Central memory CD8-positive, alpha-beta T cell (primary cell): ENCODE data around the gene TBXAS1.

ENCODE experiments used
- ATAC-seq: fragments of 150-1000 bp; cut with Tn5 transposase; replicated peaks from 2 replicates; pipeline ENCODE4 v1.10.0; 2022; ENCODE audit warnings: mild to moderate bottlenecking, moderate FRiP score, moderate number of reproducible peaks; ENCODE audit not compliant: poor library complexity, severe bottlenecking; ENCODE audit errors: extremely low read depth
- DNase-seq, 2 donors: peaks; one replicate each; pipeline ENCODE4 v3.0.0; 2021; ENCODE audit warnings: low spot score in 2 of 2
- H3K27ac Mint-ChIP-seq: one replicate; pipeline ENCODE4 v1.8.0; 2022; ENCODE audit warnings: low read depth, mild to moderate bottlenecking, moderate library complexity, mixed read lengths
- H3K27me3 Mint-ChIP-seq: one replicate; pipeline ENCODE4 v1.8.0; 2022; ENCODE audit warnings: mixed read lengths
- H3K36me3 Mint-ChIP-seq: one replicate; pipeline ENCODE4 v1.8.0; 2022; ENCODE audit warnings: mild to moderate bottlenecking, moderate library complexity, mixed read lengths; ENCODE audit not compliant: insufficient read depth
- H3K4me1 Mint-ChIP-seq: one replicate; pipeline ENCODE4 v1.8.0; 2022; ENCODE audit warnings: mixed read lengths
- H3K4me3 Mint-ChIP-seq: one replicate; pipeline ENCODE4 v1.8.0; 2022; ENCODE audit warnings: mild to moderate bottlenecking, moderate library complexity, mixed read lengths
- H3K9me3 Mint-ChIP-seq: one replicate; pipeline ENCODE4 v1.8.0; 2022; ENCODE audit warnings: mixed read lengths

Gene TBXAS1

DNA sequence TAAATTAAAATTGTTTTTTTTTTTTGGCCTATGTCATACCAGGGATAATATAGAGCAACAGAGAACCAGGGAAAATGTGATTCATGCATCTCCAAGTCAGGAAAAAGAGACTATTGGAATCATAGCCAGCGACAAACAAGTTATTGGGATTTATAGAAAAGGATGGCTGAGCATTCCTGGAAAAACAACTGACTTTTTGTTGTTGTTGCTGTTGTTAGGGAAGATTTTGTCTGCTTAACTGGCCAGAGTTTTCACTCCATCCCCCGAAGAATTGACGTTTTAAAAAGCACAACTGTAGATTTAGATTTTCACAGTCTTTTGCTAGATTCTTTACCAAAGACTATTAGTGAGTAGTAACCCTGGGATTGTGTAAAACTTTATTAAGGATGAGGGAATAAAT lies 112.4 kb downstream of the TBXAS1 start:
- ATAC-seq = no peak
- Mint-ChIP-seq H3K4me1 (no peaks in the 10 kb centered on the region), H3K4me3 (no peak overlapping the region), H3K27ac (no peak overlapping the region), H3K27me3 (peaks cover 59% of the 10 kb centered on the region), H3K36me3 (peaks cover 3% of the 10 kb centered on the region), H3K9me3 (peaks cover 10% of the 10 kb centered on the region)
- no peak for DNase-seq

DNA sequence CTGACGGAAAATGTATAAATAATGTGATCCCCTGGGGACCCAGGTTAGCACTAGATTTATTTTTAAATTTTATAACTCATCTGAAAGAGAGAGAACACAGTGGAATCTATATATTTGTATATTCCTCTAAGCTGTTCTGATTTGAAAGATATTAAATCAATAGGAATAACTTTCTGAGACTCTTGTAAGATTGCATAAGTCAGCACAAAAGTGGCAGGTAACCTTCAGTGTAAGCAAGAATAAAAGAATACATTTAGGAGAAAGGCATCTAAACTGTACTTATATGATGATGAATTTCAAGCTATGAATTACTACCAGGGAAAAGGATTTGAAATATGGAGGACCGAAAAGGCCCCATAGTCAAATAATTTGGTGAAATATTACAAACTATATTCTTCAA lies 112.8 kb downstream of the TBXAS1 start:
- ATAC-seq = no peak
- H3K27ac Mint-ChIP-seq = no peak overlapping the region
- no peak overlapping the region for H3K4me3 Mint-ChIP-seq
- H3K36me3 Mint-ChIP-seq = peaks cover 3% of the 10 kb centered on the region
- no peak for DNase-seq
- peaks cover 55% of the 10 kb centered on the region for H3K27me3 Mint-ChIP-seq
- H3K9me3 Mint-ChIP-seq = peaks cover 10% of the 10 kb centered on the region
- H3K4me1 Mint-ChIP-seq = no peaks in the 10 kb centered on the region

DNA sequence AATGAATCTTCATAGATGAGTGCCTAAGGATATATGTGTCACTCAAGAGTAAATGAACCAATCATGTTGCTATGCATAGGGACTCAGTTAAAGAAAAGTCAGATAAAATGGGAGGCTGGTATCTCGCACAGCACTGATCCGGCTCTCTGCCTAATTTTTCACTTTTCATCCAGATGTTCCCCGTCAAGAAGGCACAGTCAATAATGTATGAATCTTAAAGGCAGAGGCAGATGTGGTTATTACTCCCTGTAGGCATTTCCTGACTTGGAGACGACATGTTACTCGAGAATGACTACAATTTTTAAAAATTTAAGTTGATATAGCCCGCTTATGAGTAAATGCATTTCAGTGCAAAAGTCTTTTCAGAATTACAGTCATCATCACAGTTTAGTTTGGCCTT lies 113.6 kb downstream of the TBXAS1 start:
- Mint-ChIP-seq H3K9me3 (peaks cover 14% of the 10 kb centered on the region), H3K36me3 (peaks cover 3% of the 10 kb centered on the region), H3K4me3 (no peak overlapping the region), H3K27ac (no peak overlapping the region), H3K27me3 (peaks cover 54% of the 10 kb centered on the region), H3K4me1 (no peaks in the 10 kb centered on the region)
- ATAC-seq (no peak), DNase-seq (no peak)

DNA sequence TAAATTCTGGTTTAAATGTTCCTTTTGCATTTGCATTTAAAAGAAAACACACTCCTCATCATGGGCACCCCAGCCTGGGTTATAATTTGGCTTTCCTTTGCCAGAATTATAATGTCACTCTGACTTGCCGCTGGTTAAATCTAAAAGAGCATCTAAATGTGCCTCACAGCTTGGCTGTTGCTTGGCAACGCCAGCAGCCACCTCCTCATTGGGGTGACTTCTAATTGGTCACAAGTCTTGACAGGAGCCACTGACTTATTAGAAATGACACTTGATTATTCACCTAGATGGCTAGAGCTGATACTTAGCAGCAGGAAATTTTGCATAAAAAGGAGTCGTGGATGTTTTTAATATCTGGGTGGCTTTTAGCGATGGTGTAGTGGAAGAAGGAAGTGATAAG lies 114.3 kb downstream of the TBXAS1 start:
- Mint-ChIP-seq H3K4me1 (no peaks in the 10 kb centered on the region), H3K36me3 (peaks cover 3% of the 10 kb centered on the region), H3K4me3 (no peak overlapping the region), H3K27me3 (peaks cover 54% of the 10 kb centered on the region), H3K27ac (no peak overlapping the region), H3K9me3 (peaks cover 14% of the 10 kb centered on the region)
- DNase-seq (no peak), ATAC-seq (no peak)

DNA sequence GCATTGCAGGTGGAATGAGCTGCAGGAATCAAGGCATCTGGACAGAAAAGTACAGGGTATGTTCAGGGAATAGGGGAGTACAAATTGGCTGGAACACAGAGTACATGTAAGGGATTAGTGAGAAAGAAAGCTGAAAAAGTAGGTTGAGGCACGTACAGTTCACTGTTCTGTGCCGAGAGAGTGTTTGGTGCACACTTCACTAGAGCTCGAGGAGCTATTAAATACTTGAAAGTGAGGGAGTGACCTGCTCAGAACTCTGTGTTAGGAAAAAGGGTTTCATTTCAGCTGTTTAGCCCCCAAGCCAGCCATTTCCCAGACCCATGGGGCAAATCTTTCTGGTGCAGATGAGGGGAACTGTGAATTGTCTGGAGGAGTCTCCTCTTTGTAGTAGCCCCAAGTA lies 115.2 kb downstream of the TBXAS1 start:
- H3K9me3 Mint-ChIP-seq = peaks cover 14% of the 10 kb centered on the region
- H3K4me1 Mint-ChIP-seq = no peaks in the 10 kb centered on the region
- no peak for DNase-seq
- H3K4me3 Mint-ChIP-seq = no peak overlapping the region
- no peak overlapping the region for H3K27ac Mint-ChIP-seq
- no peak for ATAC-seq
- peaks cover 3% of the 10 kb centered on the region for H3K36me3 Mint-ChIP-seq
- peaks cover 54% of the 10 kb centered on the region for H3K27me3 Mint-ChIP-seq

DNA sequence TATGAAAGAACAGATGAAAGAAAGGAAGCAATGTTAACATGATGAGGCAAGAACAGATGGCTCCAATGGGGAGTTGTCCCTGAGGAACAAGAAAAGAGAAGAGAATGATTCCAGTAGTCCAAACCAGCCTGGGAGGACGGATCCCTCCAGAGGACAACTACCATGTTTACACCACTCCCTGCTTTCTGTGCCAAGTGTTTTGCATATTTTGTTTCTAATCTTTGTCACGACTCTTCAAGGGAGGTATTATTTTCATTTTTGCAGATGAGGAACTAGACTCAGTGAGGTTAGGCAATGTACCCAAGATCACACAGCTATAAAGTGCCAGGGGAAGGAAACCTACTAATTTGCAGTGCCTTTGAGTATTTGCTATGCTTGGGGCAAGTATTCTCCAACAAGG lies 117.5 kb downstream of the TBXAS1 start:
- no peak for ATAC-seq
- Mint-ChIP-seq H3K36me3 (peaks cover 3% of the 10 kb centered on the region), H3K27me3 (peaks cover 41% of the 10 kb centered on the region), H3K4me3 (no peak overlapping the region), H3K4me1 (no peaks in the 10 kb centered on the region), H3K27ac (no peak overlapping the region), H3K9me3 (peaks cover 14% of the 10 kb centered on the region)
- no peak for DNase-seq

DNA sequence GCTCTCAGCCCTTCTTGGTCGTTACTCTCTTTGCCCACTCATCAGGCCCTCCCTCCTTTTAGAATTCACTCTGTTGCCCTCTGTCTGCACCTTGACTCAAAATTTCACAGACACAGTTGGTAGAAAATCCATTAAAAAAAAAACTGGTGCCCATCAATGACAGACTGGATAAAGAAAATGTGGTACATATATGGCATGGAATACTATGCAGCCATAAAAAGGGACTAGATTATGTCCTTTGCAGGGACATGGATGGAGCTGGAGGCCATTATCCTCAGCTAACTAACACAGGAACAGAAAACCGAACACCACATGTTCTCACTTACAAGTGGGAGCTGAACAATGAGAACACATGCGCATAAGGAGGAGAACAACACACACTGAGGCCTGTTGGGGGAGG lies 118.0 kb downstream of the TBXAS1 start:
- DNase-seq (no peak), ATAC-seq (no peak)
- Mint-ChIP-seq H3K9me3 (peaks cover 14% of the 10 kb centered on the region), H3K27me3 (peaks cover 41% of the 10 kb centered on the region), H3K36me3 (peaks cover 3% of the 10 kb centered on the region), H3K27ac (no peak overlapping the region), H3K4me3 (no peak overlapping the region), H3K4me1 (no peaks in the 10 kb centered on the region)

DNA sequence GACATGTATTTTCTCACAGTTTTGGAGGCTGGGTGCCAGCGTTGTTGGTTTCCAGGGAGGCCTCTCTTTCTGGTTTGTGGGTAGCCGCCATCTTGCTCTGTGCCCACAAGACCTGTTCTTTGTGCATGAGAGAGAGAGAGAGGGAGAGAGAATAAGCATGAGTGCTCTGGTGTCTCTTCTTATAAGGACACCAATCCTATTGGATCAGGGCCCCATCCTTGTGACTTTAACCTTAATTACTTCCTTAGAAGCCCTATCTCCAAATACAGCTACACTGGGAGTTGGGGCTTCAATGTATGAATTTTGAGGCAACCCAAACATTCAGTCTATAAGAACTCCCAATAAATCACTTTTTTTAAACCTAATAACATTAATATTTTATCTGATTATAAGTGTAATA lies 119.1 kb downstream of the TBXAS1 start:
- H3K4me3 Mint-ChIP-seq = no peak overlapping the region
- no peak overlapping the region for H3K27ac Mint-ChIP-seq
- ATAC-seq (no peak), DNase-seq (no peak)
- peaks cover 3% of the 10 kb centered on the region for H3K36me3 Mint-ChIP-seq
- H3K4me1 Mint-ChIP-seq = no peaks in the 10 kb centered on the region
- peaks cover 14% of the 10 kb centered on the region for H3K9me3 Mint-ChIP-seq
- H3K27me3 Mint-ChIP-seq = peaks cover 39% of the 10 kb centered on the region

DNA sequence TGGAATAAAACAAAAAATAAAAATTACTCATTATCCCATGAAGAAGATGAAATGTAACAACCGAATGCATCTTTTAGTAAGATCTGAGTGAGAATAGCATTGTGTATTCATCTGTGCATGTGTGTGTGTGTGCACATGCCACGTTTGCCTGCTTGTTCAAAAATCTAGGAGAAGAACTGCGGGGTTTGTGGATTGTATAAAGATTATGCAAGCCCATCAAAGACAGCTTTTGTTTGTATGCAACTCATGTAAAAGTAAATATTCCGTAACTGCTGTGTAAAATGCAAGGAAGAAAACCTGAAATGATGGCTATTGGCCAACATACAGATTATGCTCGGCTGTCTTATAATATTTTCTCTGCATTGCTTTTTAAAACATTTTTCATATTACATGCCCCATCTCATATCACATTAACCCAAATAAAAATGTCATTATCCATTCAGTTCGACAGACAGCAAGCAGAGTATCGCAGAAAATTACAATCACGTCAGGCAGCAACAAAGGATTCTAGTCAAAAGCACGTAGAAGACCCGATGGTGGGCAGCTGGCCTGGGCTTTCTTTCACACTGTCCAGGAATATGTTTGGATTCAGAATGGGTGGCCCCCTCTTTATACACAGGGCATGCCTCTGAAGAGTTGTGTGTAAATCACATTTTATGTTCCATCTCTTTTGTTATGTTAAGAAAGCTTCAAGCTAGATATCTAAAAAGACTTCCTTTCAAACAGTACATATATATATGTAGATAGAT lies 119.7 kb downstream of the TBXAS1 start:
- H3K36me3 Mint-ChIP-seq = no peaks in the 10 kb centered on the region

DNA sequence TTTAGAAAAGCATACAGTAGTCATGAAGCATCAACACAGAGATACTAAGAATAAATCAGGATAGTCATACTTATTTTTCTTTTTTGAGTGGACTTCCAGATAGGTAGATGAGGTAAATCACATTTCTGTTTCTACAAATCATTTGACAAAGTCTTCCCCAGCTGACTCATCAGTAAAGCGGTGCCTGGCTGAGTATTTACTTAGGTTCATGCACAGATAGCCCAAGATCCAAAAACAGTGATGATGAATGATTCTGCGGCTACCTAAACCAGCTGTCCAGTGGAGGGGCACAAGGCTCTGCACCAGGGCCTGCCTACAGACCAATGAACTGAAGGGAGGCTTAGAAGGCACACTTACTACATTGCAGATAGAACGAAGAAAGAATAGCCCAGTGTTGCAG lies 120.6 kb downstream of the TBXAS1 start:
- Mint-ChIP-seq H3K4me1 (no peaks in the 10 kb centered on the region), H3K9me3 (peaks cover 14% of the 10 kb centered on the region), H3K36me3 (no peaks in the 10 kb centered on the region), H3K27me3 (peaks cover 25% of the 10 kb centered on the region), H3K27ac (no peak overlapping the region), H3K4me3 (no peak overlapping the region)
- ATAC-seq (no peak), DNase-seq (no peak)

More for the DNA sequence above, 119.7 kb downstream of the TBXAS1 start:
- ATAC-seq (no peak), DNase-seq (no peak)
- peaks cover 33% of the 10 kb centered on the region for H3K27me3 Mint-ChIP-seq
- H3K4me3 Mint-ChIP-seq = no peak overlapping the region
- H3K9me3 Mint-ChIP-seq = peaks cover 14% of the 10 kb centered on the region
- H3K4me1 Mint-ChIP-seq = no peaks in the 10 kb centered on the region
- no peak overlapping the region for H3K27ac Mint-ChIP-seq

DNA sequence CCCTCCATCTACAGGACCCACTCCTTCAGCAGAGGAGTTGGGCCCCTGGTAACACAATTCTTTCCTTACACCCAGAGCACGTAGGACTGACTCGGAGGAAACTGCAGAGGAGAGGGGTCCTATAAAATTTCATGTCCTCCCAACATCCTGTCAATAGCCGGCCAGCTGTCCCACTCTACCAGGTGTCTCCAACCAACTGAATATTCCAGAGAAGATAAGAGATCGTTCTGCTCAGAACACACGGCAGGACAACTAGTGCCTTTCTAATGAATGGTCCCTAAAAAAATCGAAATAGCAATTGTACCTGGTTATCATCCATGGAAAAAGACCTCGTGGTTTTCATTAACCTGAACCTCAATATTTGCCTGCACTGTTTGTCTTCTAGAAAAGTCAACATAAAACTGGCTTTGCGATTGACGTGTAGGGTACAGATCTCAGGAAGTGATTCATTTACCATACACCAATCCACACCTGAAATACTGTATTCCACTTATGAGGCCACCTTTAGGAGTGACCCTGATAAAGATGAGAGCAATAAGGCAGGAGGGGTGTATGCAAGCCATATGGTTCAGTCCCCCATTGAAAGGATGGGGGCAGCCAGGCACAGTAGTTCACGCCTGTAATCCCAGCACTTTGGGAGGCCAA lies 121.9 kb downstream of the TBXAS1 start:
- ATAC-seq (no peak), DNase-seq (no peak)
- H3K4me3 Mint-ChIP-seq = no peak overlapping the region
- no peak overlapping the region for H3K27ac Mint-ChIP-seq
- H3K27me3 Mint-ChIP-seq = peaks cover 11% of the 10 kb centered on the region
- peaks cover 4% of the 10 kb centered on the region for H3K9me3 Mint-ChIP-seq
- H3K4me1 Mint-ChIP-seq = no peaks in the 10 kb centered on the region
- no peaks in the 10 kb centered on the region for H3K36me3 Mint-ChIP-seq

DNA sequence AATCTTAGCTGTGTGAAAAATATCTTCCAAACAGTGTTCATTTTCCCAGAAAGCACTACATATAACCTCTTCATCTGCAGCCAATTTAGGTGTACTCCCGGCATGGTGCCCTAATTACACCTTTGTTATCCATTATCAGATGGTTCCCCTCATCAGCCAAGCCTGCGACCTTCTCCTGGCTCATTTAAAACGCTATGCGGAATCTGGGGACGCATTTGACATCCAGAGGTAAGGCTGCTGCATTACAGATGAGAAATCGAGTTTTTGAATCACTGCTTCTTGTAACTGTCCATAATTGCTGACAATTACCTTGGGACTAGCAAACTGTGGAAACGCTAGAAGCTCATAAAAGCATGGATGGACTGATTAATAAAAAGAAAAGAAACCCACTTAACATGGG lies 124.2 kb downstream of the TBXAS1 start:
- ATAC-seq = no peak
- no peaks in the 10 kb centered on the region for H3K4me1 Mint-ChIP-seq
- peaks cover 19% of the 10 kb centered on the region for H3K27me3 Mint-ChIP-seq
- H3K36me3 Mint-ChIP-seq = peaks cover 4% of the 10 kb centered on the region
- no peak overlapping the region for H3K27ac Mint-ChIP-seq
- H3K9me3 Mint-ChIP-seq = no peaks in the 10 kb centered on the region
- H3K4me3 Mint-ChIP-seq = no peak overlapping the region
- DNase-seq = no peak

DNA sequence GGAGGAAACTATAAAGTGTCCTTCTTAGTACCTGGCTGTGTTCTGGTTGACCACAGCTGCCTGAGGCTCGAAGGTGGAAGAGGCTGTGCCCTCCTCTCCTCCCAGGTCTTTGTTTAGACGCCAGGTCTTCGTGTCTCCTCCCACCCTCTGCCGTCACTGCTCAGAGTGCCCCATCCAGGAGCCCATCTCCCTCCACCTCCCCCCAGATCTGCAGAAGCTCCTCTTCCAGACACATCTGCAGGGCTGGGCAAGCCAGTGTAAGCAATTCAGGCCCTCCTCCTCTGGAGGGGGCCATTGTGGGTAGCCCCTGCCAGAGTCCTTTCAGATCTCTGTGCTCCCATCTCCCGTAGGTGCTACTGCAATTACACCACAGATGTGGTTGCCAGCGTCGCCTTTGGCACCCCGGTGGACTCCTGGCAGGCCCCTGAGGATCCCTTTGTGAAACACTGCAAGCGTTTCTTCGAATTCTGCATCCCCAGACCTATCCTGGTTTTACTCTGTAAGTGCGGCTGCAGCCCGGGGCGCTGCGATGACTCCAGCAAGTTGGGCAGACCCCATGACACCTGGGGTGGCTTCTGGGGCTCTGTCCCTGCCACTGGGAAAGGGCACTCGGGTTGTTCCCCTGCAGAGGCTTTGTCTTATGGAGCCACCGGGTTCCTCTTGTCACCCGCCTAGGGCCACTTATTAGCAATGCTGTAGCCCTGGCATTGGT lies 126.2 kb downstream of the TBXAS1 start:
- no peaks in the 10 kb centered on the region for H3K4me1 Mint-ChIP-seq
- H3K27me3 Mint-ChIP-seq = peaks cover 12% of the 10 kb centered on the region
- no peak for ATAC-seq
- no peak overlapping the region for H3K27ac Mint-ChIP-seq
- H3K4me3 Mint-ChIP-seq = no peak overlapping the region
- no peak for DNase-seq
- no peaks in the 10 kb centered on the region for H3K9me3 Mint-ChIP-seq
- peaks cover 4% of the 10 kb centered on the region for H3K36me3 Mint-ChIP-seq
